MM.1S (cell line): ENCODE data around the gene GALNT10.

ENCODE experiments used
- EZH2 ChIP-seq: fragments of 300-600 bp; sonication (generic); optimal IDR thresholded peaks from 2 replicates; pipeline ENCODE3; 2017; ENCODE audit warnings: low read depth, mild to moderate bottlenecking, antibody characterized with exemption, low read length, mixed read lengths
- TF ChIP-seq, protein P1 (sequence below): fragments of 300-600 bp; sonication (generic); IDR thresholded peaks from 2 replicates; pipeline ENCODE4 v1.5.1; 2016; ENCODE audit warnings: antibody characterized with exemption, low read length, mixed read lengths

DNA sequence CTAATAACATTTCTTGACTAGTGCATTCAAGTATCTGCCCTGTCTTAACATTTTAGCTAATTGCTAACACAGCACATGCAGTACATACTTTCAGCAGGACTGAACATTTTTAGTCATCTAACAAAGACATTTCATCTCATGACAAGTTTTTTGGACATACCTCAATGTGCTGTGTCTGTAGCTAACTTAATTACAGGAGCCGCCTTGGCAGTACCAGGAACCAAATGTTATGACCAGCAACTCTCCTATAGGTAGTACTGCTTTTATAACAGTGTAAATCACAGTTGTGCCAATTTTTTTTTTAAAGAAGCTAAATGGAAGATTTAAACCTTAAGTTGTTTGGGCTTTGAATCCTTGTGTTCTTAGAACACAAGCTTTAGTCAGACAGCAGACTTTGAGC lies 155.9 kb downstream of the GALNT10 start:
- TF ChIP-seq, protein P1, sequence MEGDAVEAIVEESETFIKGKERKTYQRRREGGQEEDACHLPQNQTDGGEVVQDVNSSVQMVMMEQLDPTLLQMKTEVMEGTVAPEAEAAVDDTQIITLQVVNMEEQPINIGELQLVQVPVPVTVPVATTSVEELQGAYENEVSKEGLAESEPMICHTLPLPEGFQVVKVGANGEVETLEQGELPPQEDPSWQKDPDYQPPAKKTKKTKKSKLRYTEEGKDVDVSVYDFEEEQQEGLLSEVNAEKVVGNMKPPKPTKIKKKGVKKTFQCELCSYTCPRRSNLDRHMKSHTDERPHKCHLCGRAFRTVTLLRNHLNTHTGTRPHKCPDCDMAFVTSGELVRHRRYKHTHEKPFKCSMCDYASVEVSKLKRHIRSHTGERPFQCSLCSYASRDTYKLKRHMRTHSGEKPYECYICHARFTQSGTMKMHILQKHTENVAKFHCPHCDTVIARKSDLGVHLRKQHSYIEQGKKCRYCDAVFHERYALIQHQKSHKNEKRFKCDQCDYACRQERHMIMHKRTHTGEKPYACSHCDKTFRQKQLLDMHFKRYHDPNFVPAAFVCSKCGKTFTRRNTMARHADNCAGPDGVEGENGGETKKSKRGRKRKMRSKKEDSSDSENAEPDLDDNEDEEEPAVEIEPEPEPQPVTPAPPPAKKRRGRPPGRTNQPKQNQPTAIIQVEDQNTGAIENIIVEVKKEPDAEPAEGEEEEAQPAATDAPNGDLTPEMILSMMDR: no peak
- no peak for TF ChIP-seq EZH2
